GM12878 (cell line): ENCODE data around the gene KCNG1. TPM values are rescaled to one million over a fixed set of nuclear protein-coding genes. Genes with fewer than 3 reads are reported as not detected.

Experiments
- ATAC-seq: fragments of 200-7000 bp; cut with Tn5 transposase; 3 replicates; pipeline ENCODE4 v1.9.1; 2020; ENCODE audit warnings: mild to moderate bottlenecking, moderate library complexity
- BruUV-seq: library from RNA; stranded (reverse); fragments of 400-500 nt; replicated peaks from 2 replicates; lab custom pipeline; 2021; lab: Mats Ljungman, UMichigan
- CTCF ChIA-PET: fragments of 300-600 bp; sonication (Branson Sonifier 250); formaldehyde crosslinking; extraction: SDS; loops from one replicate; lab custom pipeline; 2021; ENCODE audit warnings: inconsistent platforms; lab: Yijun Ruan, JAX
- POLR2A ChIA-PET: fragments of 350-600 bp; formaldehyde crosslinking; extraction: SDS; loops from one replicate; lab custom pipeline; 2021; ENCODE audit warnings: inconsistent platforms; lab: Charles Lee
- RAD21 ChIA-PET: fragments of 300-600 bp; sonication (Branson Sonifier 250); formaldehyde crosslinking; loops from one replicate; lab custom pipeline; 2023; ENCODE audit warnings: antibody characterized with exemption; ENCODE audit not compliant: unreplicated experiment; lab: Charles Lee
- SMC1A ChIA-PET: fragments of 300-600 bp; sonication (Branson Sonifier 250); formaldehyde crosslinking; loops from one replicate; lab custom pipeline; 2023; ENCODE audit not compliant: unreplicated experiment, uncharacterized antibody; lab: Charles Lee
- DNase-seq: peaks from one replicate; pipeline ENCODE4 v3.0.0-alpha.2; 2011; ENCODE audit warnings: low read depth, low spot score
- FAIRE-seq: peaks from 3 replicates; lab custom pipeline; 2011; peaks lifted over from hg19 to GRCh38; lab: Jason Lieb, UNC
- H2AFZ ChIP-seq: 2 replicates; pipeline ENCODE4 v1.6.0; 2011; ENCODE audit warnings: low read depth, low read length, control low read depth; ENCODE audit not compliant: control insufficient read depth
- H3K27ac ChIP-seq: 2 replicates; pipeline ENCODE4 v1.5.1; 2011; ENCODE audit warnings: control low read depth; ENCODE audit not compliant: control insufficient read depth, insufficient read depth
- H3K27me3 ChIP-seq, 2 experiments: replicated peaks in 1 of 2; 2 replicates each; pipeline versions ENCODE4 v1.6.0 to v1.6.1; 2011; ENCODE audit warnings: low read length in 1 of 2; ENCODE audit not compliant: control insufficient read depth in 2 of 2, insufficient read depth in 2 of 2
- H3K36me3 ChIP-seq, 2 experiments: 2 replicates each; pipeline ENCODE4 v1.5.1; 2011; ENCODE audit warnings: low read length in 1 of 2; ENCODE audit not compliant: control insufficient read depth in 2 of 2, insufficient read depth in 2 of 2
- H3K4me1 ChIP-seq: 2 replicates; pipeline ENCODE4 v1.6.1; 2011; ENCODE audit warnings: mild to moderate bottlenecking, low read length, moderate library complexity, mixed read lengths; ENCODE audit not compliant: control insufficient read depth, insufficient read depth
- H3K4me2 ChIP-seq: 2 replicates; pipeline ENCODE4 v1.6.0; 2011; ENCODE audit warnings: control low read depth; ENCODE audit not compliant: control insufficient read depth, insufficient read depth
- H3K4me3 ChIP-seq: fragments of 200-600 bp; sonication (generic); 2 replicates; pipeline ENCODE4 v1.5.1; 2016
- H3K79me2 ChIP-seq: 2 replicates; pipeline ENCODE4 v1.6.0; 2011; ENCODE audit warnings: low read length; ENCODE audit not compliant: control insufficient read depth, insufficient read depth
- H3K9ac ChIP-seq: 2 replicates; pipeline ENCODE4 v1.8.0; 2011; ENCODE audit warnings: low read length, control low read depth, mixed read lengths; ENCODE audit not compliant: control insufficient read depth, insufficient read depth
- H3K9me3 ChIP-seq: replicated peaks from 3 replicates; pipeline ENCODE4 v1.5.1; 2011; ENCODE audit warnings: mild to moderate bottlenecking, low read length; ENCODE audit not compliant: control insufficient read depth, insufficient read depth
- H4K20me1 ChIP-seq: 2 replicates; pipeline ENCODE4 v1.6.0; 2011; ENCODE audit not compliant: control insufficient read depth, insufficient read depth
- BACH1 ChIP-seq: fragments of 450-650 bp; IDR thresholded peaks from 2 replicates; pipeline ENCODE4 v1.6.1; 2017; ENCODE audit warnings: mild to moderate bottlenecking, borderline replicate concordance
- CEBPB ChIP-seq, 2 experiments: fragments of 150-350 bp in 1 of 2; IDR thresholded peaks; 2 replicates each; pipeline ENCODE4 v1.6.1; 2012 to 2014; ENCODE audit warnings: low read depth in 2 of 2, low read length in 2 of 2, borderline replicate concordance in 1 of 2, inconsistent platforms in 1 of 2
- DPF2 ChIP-seq: fragments of 450-650 bp; IDR thresholded peaks from 2 replicates; pipeline ENCODE4 v1.6.1; 2017; ENCODE audit warnings: mild to moderate bottlenecking
- GABPA ChIP-seq: IDR thresholded peaks from 2 replicates; pipeline ENCODE4 v1.6.1; 2014; ENCODE audit warnings: antibody characterized with exemption, low read depth, mild to moderate bottlenecking, inconsistent platforms
- GATAD2B ChIP-seq: fragments of 450-650 bp; conservative IDR thresholded peaks from 2 replicates; pipeline ENCODE4 v1.6.1; 2017; ENCODE audit warnings: low read depth, mild to moderate bottlenecking, moderate library complexity
- KDM1A ChIP-seq: fragments of 200-600 bp; sonication (generic); IDR thresholded peaks from 2 replicates; pipeline ENCODE4 v1.6.1; 2016; ENCODE audit warnings: borderline replicate concordance
- YY1 ChIP-seq: IDR thresholded peaks from 2 replicates; pipeline ENCODE4 v1.6.1; 2011; ENCODE audit warnings: low read depth, mild to moderate bottlenecking, low read length
- WGBS: methylation state at CpG from one replicate; pipeline ENCODE4 v1.1.6; 2016; ENCODE audit warnings: low lambda C conversion rate; ENCODE audit not compliant: insufficient replicate concordance, insufficient coverage; ENCODE audit errors: missing lambda C conversion rate; 5-methylcytosine and 5-hydroxymethylcytosine counted together
- in situ Hi-C: fragments of 300-500 bp; cut with MboI; formaldehyde crosslinking; loops from 9 replicates; pipeline ENCODE4 v1.14.3; 2018; ENCODE audit warnings: mixed read lengths
- intact Hi-C: fragments of 100-400 bp; cut with micrococcal nuclease; formaldehyde crosslinking; loops from one replicate; pipeline ENCODE4 v1.14.2; 2022; ENCODE audit not compliant: unreplicated experiment
- polyA plus RNA-seq, 11 experiments: library from polyadenylated mRNA; depleted of rRNA in 4 of 11; unstranded in 6 of 11; stranded (reverse) in 5 of 11; fragments of >200 nt; fragmentation: Nextera tagmentation in 4 of 11; fragmentation: Illumina TruSeq in 1 of 11; extraction: Ambion mirVana in 4 of 11; extraction: Trizol in 1 of 11; gene quantifications; 1 replicate in 1 of 11; 2 replicates in 10 of 11; pipeline versions ENCODE4 v1.2.1 to v1.2.3, GENCODE V29; 2011 to 2016; ENCODE audit warnings: inconsistent platforms in 2 of 11, missing spikeins in 2 of 11, low read depth in 1 of 11
- total RNA-seq, 4 experiments: library from RNA; depleted of rRNA in 3 of 4; stranded (reverse); fragments of >200 nt in 3 of 4; fragmentation: Illumina TruSeq in 1 of 4; extraction: Trizol in 1 of 4; gene quantifications; 2 replicates each; pipeline versions ENCODE4 v1.2.1 to v1.2.3, GENCODE V29; 2013 to 2021
- TF ChIP-seq, protein P1 (sequence below): fragments of 450-650 bp; IDR thresholded peaks from 2 replicates; pipeline ENCODE4 v1.6.1; 2017; ENCODE audit warnings: mild to moderate bottlenecking

Gene KCNG1
- total and polyA plus RNA-seq, 10 of the 15 experiments (the other 5 are each of a cell fraction or from before 2014, with no cell fraction given) = not detected

DNA sequence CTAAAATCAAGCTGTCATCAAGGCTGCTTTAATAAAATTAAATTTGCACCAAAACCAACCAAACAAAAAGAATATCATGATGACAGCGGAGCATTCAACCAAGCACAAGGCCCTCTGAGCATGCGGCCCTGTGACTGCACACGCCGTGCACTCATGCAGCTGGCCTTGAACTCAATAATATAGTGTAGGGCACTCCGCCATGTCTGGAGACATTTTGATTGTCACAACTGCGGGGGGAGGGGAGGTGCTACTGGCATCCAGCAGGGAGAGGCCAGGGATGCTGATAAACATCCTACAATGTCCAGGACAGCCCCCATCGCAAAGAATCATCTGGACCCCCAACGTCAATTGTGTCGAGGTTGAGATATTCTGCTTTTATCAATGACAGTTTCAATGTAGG lies 54.6 kb downstream of the KCNG1 start:
- no peak overlapping the region for H3K4me3 ChIP-seq
- whole genome bisulfite sequencing = 47% methylated on average over 9 of the region's 9 CpGs
- no peaks in the 10 kb centered on the region for H3K4me1 ChIP-seq
- no TSS peak for BruUV-seq
- H3K9ac ChIP-seq = no peak overlapping the region
- H3K9me3 ChIP-seq = no peaks in the 10 kb centered on the region
- no peaks in the 10 kb centered on the region; a peak in 2 of 4 replicates for H3K27me3 ChIP-seq
- H3K4me2 ChIP-seq = no peak overlapping the region
- in situ Hi-C loops (no loop called here), intact Hi-C loops (no loop called here)
- no peak overlapping the region for H2AFZ ChIP-seq
- TF ChIP-seq KDM1A (no peak), DPF2 (no peak), CEBPB (IDR thresholded peaks at IDR 0.05; ENCODE audit: borderline replicate concordance in 1 of 2, low read depth in 2 of 2, low read length in 2 of 2) (no peak), BACH1 (no peak), GATAD2B (no peak), GABPA (no peak), YY1 (no peak)
- TF ChIP-seq, protein P1, sequence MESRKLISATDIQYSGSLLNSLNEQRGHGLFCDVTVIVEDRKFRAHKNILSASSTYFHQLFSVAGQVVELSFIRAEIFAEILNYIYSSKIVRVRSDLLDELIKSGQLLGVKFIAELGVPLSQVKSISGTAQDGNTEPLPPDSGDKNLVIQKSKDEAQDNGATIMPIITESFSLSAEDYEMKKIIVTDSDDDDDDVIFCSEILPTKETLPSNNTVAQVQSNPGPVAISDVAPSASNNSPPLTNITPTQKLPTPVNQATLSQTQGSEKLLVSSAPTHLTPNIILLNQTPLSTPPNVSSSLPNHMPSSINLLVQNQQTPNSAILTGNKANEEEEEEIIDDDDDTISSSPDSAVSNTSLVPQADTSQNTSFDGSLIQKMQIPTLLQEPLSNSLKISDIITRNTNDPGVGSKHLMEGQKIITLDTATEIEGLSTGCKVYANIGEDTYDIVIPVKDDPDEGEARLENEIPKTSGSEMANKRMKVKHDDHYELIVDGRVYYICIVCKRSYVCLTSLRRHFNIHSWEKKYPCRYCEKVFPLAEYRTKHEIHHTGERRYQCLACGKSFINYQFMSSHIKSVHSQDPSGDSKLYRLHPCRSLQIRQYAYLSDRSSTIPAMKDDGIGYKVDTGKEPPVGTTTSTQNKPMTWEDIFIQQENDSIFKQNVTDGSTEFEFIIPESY = no peak
- RAD21 ChIA-PET = no interaction called here
- H3K79me2 ChIP-seq = no peaks in the 10 kb centered on the region
- H3K27ac ChIP-seq = no peak overlapping the region
- H3K36me3 ChIP-seq = no peaks in the 10 kb centered on the region
- FAIRE-seq (no peak), DNase-seq (no peak), ATAC-seq (no peak)
- POLR2A ChIA-PET = no interaction called here
- SMC1A ChIA-PET = interaction anchor here (0.6 kb wide), 1 partner anchor 24 kb away, joined by 3 read pairs; no protein-coding TSS in a partner anchor
- CTCF ChIA-PET = interaction anchor here (0.9 to 2.1 kb wide), 2 partner anchors 13 to 19 kb away, joined by 4 to 6 read pairs; no protein-coding TSS in a partner anchor
- H4K20me1 ChIP-seq = no peaks in the 10 kb centered on the region
